H9 (cell line): ENCODE measurements around the gene BLMH. TPM values are rescaled to one million over a fixed set of nuclear protein-coding genes. Genes with fewer than 3 reads are reported as not detected.
A peak's percentile ranks its signal among the peaks of the same experiment; 100 is the strongest.

ENCODE experiments used
- DNase-seq: peaks from one replicate; pipeline ENCODE4 v3.0.0-alpha.2; 2017
- H2AFZ ChIP-seq: one replicate; pipeline ENCODE4 v1.6.1; 2013; ENCODE audit warnings: mild to moderate bottlenecking, low read length, control low read depth, moderate library complexity
- H2AK5ac ChIP-seq: 2 replicates; pipeline ENCODE4 v1.6.1; 2013; ENCODE audit warnings: low read length, control low read depth, mixed read lengths; ENCODE audit not compliant: insufficient read length
- H2BK120ac ChIP-seq: one replicate; pipeline ENCODE4 v1.6.1; 2013; ENCODE audit warnings: low read depth, mild to moderate bottlenecking, low read length, control low read depth, inconsistent platforms; ENCODE audit not compliant: poor library complexity, severe bottlenecking
- H2BK12ac ChIP-seq: 2 replicates; pipeline ENCODE4 v1.6.1; 2013; ENCODE audit warnings: low read length, control low read depth, mixed read lengths, low read depth; ENCODE audit not compliant: insufficient read length
- H2BK15ac ChIP-seq: 2 replicates; pipeline ENCODE4 v1.6.1; 2013; ENCODE audit warnings: low read depth, low read length, control low read depth
- H2BK20ac ChIP-seq: one replicate; pipeline ENCODE4 v1.6.1; 2013; ENCODE audit warnings: low read depth, mild to moderate bottlenecking, low read length, control low read depth, inconsistent platforms; ENCODE audit not compliant: poor library complexity, severe bottlenecking
- H2BK5ac ChIP-seq: 2 replicates; pipeline ENCODE4 v1.6.1; 2013; ENCODE audit warnings: low read length, control low read depth, mixed read lengths; ENCODE audit not compliant: insufficient read length
- H3K14ac ChIP-seq: 2 replicates; pipeline ENCODE4 v1.6.1; 2013; ENCODE audit warnings: low read length, control low read depth; ENCODE audit not compliant: insufficient read depth
- H3K18ac ChIP-seq: 2 replicates; pipeline ENCODE4 v1.6.1; 2013; ENCODE audit warnings: low read depth, mild to moderate bottlenecking, mixed read lengths, low read length, control low read depth; ENCODE audit not compliant: insufficient read length
- H3K23ac ChIP-seq: 2 replicates; pipeline ENCODE4 v1.6.1; 2013; ENCODE audit warnings: low read length, control low read depth, mixed read lengths, low read depth; ENCODE audit not compliant: insufficient read length
- H3K23me2 ChIP-seq: 2 replicates; pipeline ENCODE4 v1.6.1; 2013; ENCODE audit warnings: low read depth, mild to moderate bottlenecking, mixed read lengths, low read length, control low read depth; ENCODE audit not compliant: insufficient read length, poor library complexity, severe bottlenecking
- H3K27ac ChIP-seq: 2 replicates; pipeline ENCODE4 v1.5.1; 2013; ENCODE audit warnings: low read length, control low read depth, mixed read lengths, low read depth; ENCODE audit not compliant: insufficient read length
- H3K27me3 ChIP-seq: 2 replicates; pipeline ENCODE4 v1.6.1; 2013; ENCODE audit warnings: low read length, control low read depth, inconsistent platforms; ENCODE audit not compliant: insufficient read depth
- H3K4ac ChIP-seq: 2 replicates; pipeline ENCODE4 v1.6.1; 2013; ENCODE audit warnings: low read depth, mild to moderate bottlenecking, control low read depth, inconsistent platforms, low read length, moderate library complexity
- H3K4me1 ChIP-seq: 2 replicates; pipeline ENCODE4 v1.6.1; 2013; ENCODE audit warnings: low read length, control low read depth, inconsistent platforms; ENCODE audit not compliant: insufficient read depth
- H3K4me2 ChIP-seq: 2 replicates; pipeline ENCODE4 v1.6.1; 2013; ENCODE audit warnings: low read length, control low read depth, mixed read lengths; ENCODE audit not compliant: insufficient read length, insufficient read depth
- H3K56ac ChIP-seq: 2 replicates; pipeline ENCODE4 v1.6.1; 2013; ENCODE audit warnings: low read depth, mild to moderate bottlenecking, mixed read lengths, low read length, control low read depth; ENCODE audit not compliant: insufficient read length
- H3K79me1 ChIP-seq: 2 replicates; pipeline ENCODE4 v1.6.1; 2013; ENCODE audit warnings: low read depth, mild to moderate bottlenecking, moderate library complexity, low read length, control low read depth, inconsistent platforms; ENCODE audit not compliant: insufficient read depth, poor library complexity, severe bottlenecking
- H3K79me2 ChIP-seq: 2 replicates; pipeline ENCODE4 v1.6.1; 2013; ENCODE audit warnings: low read length, control low read depth, inconsistent platforms; ENCODE audit not compliant: insufficient read depth
- H3K9ac ChIP-seq: 2 replicates; pipeline ENCODE4 v1.6.1; 2013; ENCODE audit warnings: low read length, control low read depth, mixed read lengths; ENCODE audit not compliant: insufficient read length; ENCODE audit errors: extremely low read depth
- H3K9me3 ChIP-seq: one replicate; pipeline ENCODE4 v1.6.1; 2013; ENCODE audit warnings: low read depth, low read length, inconsistent platforms; ENCODE audit not compliant: control insufficient read depth
- H3T11ph ChIP-seq: one replicate; pipeline ENCODE4 v1.6.1; 2013; ENCODE audit warnings: mild to moderate bottlenecking, low read length, control low read depth, inconsistent platforms
- H4K20me1 ChIP-seq: one replicate; pipeline ENCODE4 v1.6.1; 2013; ENCODE audit not compliant: control insufficient read depth, insufficient read length, insufficient read depth
- H4K5ac ChIP-seq: 2 replicates; pipeline ENCODE4 v1.6.1; 2013; ENCODE audit warnings: low read depth, mild to moderate bottlenecking, mixed read lengths, low read length, control low read depth; ENCODE audit not compliant: insufficient read length
- H4K8ac ChIP-seq: replicated peaks from 2 replicates; pipeline ENCODE4 v1.6.1; 2013; ENCODE audit warnings: low read length, control low read depth, mixed read lengths, low read depth; ENCODE audit not compliant: insufficient read length
- H4K91ac ChIP-seq: 2 replicates; pipeline ENCODE4 v1.6.1; 2013; ENCODE audit warnings: low read depth, mild to moderate bottlenecking, moderate library complexity, mixed read lengths, low read length, control low read depth; ENCODE audit not compliant: insufficient read length
- H3K27ac Mint-ChIP-seq, 3 experiments: 2 replicates in 2 of 3; 3 replicates in 1 of 3; pipeline ENCODE4 v1.8.0; 2020 to 2021; ENCODE audit warnings: mixed read lengths in 3 of 3, mild to moderate bottlenecking in 1 of 3, moderate library complexity in 1 of 3
- H3K27me3 Mint-ChIP-seq: 2 replicates; pipeline ENCODE4 v1.8.0; 2021; ENCODE audit warnings: low read depth, mild to moderate bottlenecking, moderate library complexity, mixed read lengths
- H3K36me3 Mint-ChIP-seq, 3 experiments: 2 replicates in 2 of 3; 3 replicates in 1 of 3; pipeline ENCODE4 v1.8.0; 2020 to 2021; ENCODE audit warnings: low read depth in 3 of 3, mixed read lengths in 3 of 3; ENCODE audit not compliant: insufficient read depth in 1 of 3
- H3K4me1 Mint-ChIP-seq, 2 experiments: 2 replicates each; pipeline ENCODE4 v1.8.0; 2020; ENCODE audit warnings: mixed read lengths in 2 of 2
- H3K4me3 Mint-ChIP-seq, 2 experiments: 2 replicates in 1 of 2; 3 replicates in 1 of 2; pipeline ENCODE4 v1.8.0; 2020 to 2021; ENCODE audit warnings: mild to moderate bottlenecking in 2 of 2, mixed read lengths in 2 of 2, moderate library complexity in 1 of 2
- H3K9me3 Mint-ChIP-seq, 2 experiments: 2 replicates in 1 of 2; 3 replicates in 1 of 2; pipeline ENCODE4 v1.8.0; 2020; ENCODE audit warnings: mild to moderate bottlenecking in 2 of 2, mixed read lengths in 2 of 2, moderate library complexity in 1 of 2
- WGBS: extraction: QIAGEN DNeasy Blood & Tissue Kit; methylation state at CpG from one replicate; pipeline ENCODE4 v1.1.7; 2013; ENCODE audit warnings: missing lambda C conversion rate, low lambda C conversion rate, mixed read lengths; ENCODE audit not compliant: insufficient read length; ENCODE audit errors: extremely low coverage; 5-methylcytosine and 5-hydroxymethylcytosine counted together
- total RNA-seq: library from RNA; stranded (reverse); gene quantifications from 2 replicates; pipeline ENCODE4 v1.2.1, GENCODE V29; 2021
- TF ChIP-seq, protein P1 (sequence below): fragments of 200-600 bp; sonication (generic); conservative IDR thresholded peaks from 3 replicates; pipeline ENCODE4 v1.8.0; 2021; ENCODE audit warnings: antibody characterized with exemption, mild to moderate bottlenecking

Gene BLMH
- total RNA-seq, 1 experiment from 2014 or later: 74.7 TPM

DNA sequence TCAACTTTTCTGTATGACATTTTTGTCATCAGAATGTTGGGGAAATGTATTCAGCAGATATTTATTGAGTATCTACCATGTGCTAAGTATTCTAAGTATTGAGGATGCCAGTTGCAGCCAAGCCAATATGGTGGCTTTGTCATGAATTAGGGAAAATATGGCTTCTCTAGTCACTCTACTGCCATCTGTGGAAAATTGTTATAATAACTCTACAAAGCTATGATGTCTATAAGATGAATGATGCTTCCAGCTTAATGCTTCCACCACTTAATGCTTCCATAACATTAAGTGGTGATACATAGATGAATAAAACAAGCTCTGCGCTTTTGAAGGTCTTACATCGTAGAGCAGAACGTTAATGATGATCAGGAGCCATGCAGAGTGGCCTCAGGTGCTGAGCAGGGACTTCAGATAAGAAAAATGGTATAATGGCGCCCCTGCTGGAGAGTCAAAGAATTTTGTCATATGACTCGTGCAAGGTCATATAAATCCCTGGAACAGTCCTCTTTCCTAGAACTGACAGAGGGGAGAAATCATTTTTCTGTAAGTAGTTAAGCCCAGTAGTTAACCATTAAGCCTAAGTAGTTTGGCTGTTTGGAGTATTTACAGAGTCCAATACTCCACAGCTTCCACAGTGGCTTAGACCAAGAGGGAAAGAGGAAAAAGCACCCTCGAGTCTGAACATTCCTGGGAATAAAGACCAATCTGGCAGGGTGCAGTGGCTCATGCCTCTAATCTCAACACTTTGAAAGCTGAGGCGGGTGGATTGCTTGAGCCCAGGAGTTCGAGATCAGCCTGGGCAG is 44.8 kb upstream of the BLMH start:
- peaks cover 3% of the 10 kb centered on the region; the same call in 1 of the 2 replicates for H3K4me1 ChIP-seq
- no peak overlapping the region for H2BK20ac ChIP-seq
- Mint-ChIP-seq H3K27ac (no peak overlapping the region), H3K9me3 (no peaks in the 10 kb centered on the region), H3K27me3 (peaks cover 13% of the 10 kb centered on the region), H3K4me1 (peaks cover 13 to 14% of the 10 kb centered on the region in 2 experiments), H3K4me3 (no peak overlapping the region), H3K36me3 (no peaks in the 10 kb centered on the region)
- no peak overlapping the region for H3K27ac ChIP-seq
- no peak overlapping the region for H3T11ph ChIP-seq
- DNase-seq: peak; percentile 80
- no peak overlapping the region for H3K18ac ChIP-seq
- no CpG with 5 or more reads among the region's 8 CpGs for WGBS
- H3K79me1 ChIP-seq: no peaks in the 10 kb centered on the region
- no peaks in the 10 kb centered on the region for H3K23me2 ChIP-seq
- no peak overlapping the region for H4K8ac ChIP-seq
- H3K56ac ChIP-seq: no peak overlapping the region
- no peaks in the 10 kb centered on the region for H3K79me2 ChIP-seq
- no peak overlapping the region for H2BK5ac ChIP-seq
- H4K91ac ChIP-seq: no peak overlapping the region
- no peak overlapping the region for H2AK5ac ChIP-seq
- H3K23ac ChIP-seq: no peak overlapping the region
- no peak overlapping the region for H2BK12ac ChIP-seq
- H3K27me3 ChIP-seq: no peaks in the 10 kb centered on the region
- no peak overlapping the region for H2AFZ ChIP-seq
- no peak overlapping the region for H3K9ac ChIP-seq
- H2BK15ac ChIP-seq: no peak overlapping the region
- TF ChIP-seq, protein P1, sequence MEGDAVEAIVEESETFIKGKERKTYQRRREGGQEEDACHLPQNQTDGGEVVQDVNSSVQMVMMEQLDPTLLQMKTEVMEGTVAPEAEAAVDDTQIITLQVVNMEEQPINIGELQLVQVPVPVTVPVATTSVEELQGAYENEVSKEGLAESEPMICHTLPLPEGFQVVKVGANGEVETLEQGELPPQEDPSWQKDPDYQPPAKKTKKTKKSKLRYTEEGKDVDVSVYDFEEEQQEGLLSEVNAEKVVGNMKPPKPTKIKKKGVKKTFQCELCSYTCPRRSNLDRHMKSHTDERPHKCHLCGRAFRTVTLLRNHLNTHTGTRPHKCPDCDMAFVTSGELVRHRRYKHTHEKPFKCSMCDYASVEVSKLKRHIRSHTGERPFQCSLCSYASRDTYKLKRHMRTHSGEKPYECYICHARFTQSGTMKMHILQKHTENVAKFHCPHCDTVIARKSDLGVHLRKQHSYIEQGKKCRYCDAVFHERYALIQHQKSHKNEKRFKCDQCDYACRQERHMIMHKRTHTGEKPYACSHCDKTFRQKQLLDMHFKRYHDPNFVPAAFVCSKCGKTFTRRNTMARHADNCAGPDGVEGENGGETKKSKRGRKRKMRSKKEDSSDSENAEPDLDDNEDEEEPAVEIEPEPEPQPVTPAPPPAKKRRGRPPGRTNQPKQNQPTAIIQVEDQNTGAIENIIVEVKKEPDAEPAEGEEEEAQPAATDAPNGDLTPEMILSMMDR: peak; percentile 86
- H3K9me3 ChIP-seq: no peaks in the 10 kb centered on the region
- no peak overlapping the region for H3K4me2 ChIP-seq
- H4K20me1 ChIP-seq: no peaks in the 10 kb centered on the region
- no peak overlapping the region for H4K5ac ChIP-seq
- no peak overlapping the region for H3K14ac ChIP-seq
- H2BK120ac ChIP-seq: no peak overlapping the region
- no peak overlapping the region for H3K4ac ChIP-seq
